Osteocyte (in vitro differentiated cells): Measurements from ENCODE around the gene IL16. TPM values are rescaled to one million over a fixed set of nuclear protein-coding genes. Genes with fewer than 3 reads are reported as not detected.
A peak's percentile ranks its signal among the peaks of the same experiment; 100 is the strongest.

Experiments used
- DNase-seq: peaks from one replicate; pipeline ENCODE4 v3.0.0; 2021; ENCODE audit warnings: mixed read lengths; ENCODE audit not compliant: unreplicated experiment; ENCODE audit errors: extremely low spot score
- H3K27ac Mint-ChIP-seq: one replicate; pipeline ENCODE4 v1.8.0; 2021; ENCODE audit warnings: mild to moderate bottlenecking, mixed read lengths; ENCODE audit not compliant: unreplicated experiment
- H3K27me3 Mint-ChIP-seq: one replicate; pipeline ENCODE4 v1.8.0; 2021; ENCODE audit warnings: mixed read lengths; ENCODE audit not compliant: unreplicated experiment
- H3K36me3 Mint-ChIP-seq: one replicate; pipeline ENCODE4 v1.8.0; 2021; ENCODE audit warnings: mixed read lengths; ENCODE audit not compliant: unreplicated experiment
- H3K4me1 Mint-ChIP-seq: one replicate; pipeline ENCODE4 v1.8.0; 2021; ENCODE audit warnings: mixed read lengths; ENCODE audit not compliant: unreplicated experiment
- H3K4me3 Mint-ChIP-seq: one replicate; pipeline ENCODE4 v1.8.0; 2021; ENCODE audit warnings: mild to moderate bottlenecking, moderate library complexity, mixed read lengths; ENCODE audit not compliant: unreplicated experiment
- H3K9me3 Mint-ChIP-seq: one replicate; pipeline ENCODE4 v1.8.0; 2021; ENCODE audit warnings: mixed read lengths; ENCODE audit not compliant: unreplicated experiment
- total RNA-seq: library from RNA; stranded (reverse); gene quantifications from 2 replicates; pipeline ENCODE4 v1.2.1, GENCODE V29; 2021
- TF ChIP-seq, protein P1 (sequence below): fragments of 200-600 bp; sonication (generic); IDR thresholded peaks from 2 replicates; pipeline ENCODE4 v1.5.0; 2021; ENCODE audit warnings: antibody characterized with exemption, mild to moderate bottlenecking, moderate library complexity

The IL16 gene
- total RNA-seq, 1 donor from 2014 or later: not detected

DNA sequence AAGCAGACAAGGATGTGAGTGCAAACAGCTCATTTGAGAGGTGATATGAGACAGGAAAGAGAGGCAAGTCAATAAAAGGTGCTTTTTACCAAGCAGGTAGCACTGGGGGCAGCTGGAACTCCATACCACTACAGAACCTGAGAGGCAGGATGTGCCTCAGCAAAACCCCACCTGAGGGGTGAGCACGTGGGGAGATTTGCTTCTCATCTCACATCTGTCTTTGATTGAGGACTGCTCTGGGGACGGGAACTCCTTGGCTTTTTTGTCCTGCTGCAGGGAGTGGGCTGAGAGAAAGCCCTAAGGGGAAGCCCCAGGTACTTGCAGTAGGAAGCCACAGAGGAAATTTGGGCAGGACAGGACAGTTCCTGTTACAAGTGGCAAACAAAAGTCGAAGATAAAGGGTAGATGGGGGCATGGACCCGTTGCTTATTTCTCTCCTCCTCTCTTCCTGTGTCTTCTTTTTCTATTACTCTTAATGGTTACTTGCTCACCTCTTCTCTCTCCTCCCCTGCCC lies 35.5 kb upstream of the IL16 start:
- H3K27ac Mint-ChIP-seq: peak overlapping the region; percentile 65
- H3K9me3 Mint-ChIP-seq: no peaks in the 10 kb centered on the region
- no peaks in the 10 kb centered on the region for H3K36me3 Mint-ChIP-seq
- no peak overlapping the region for H3K4me3 Mint-ChIP-seq
- DNase-seq: no peak
- H3K27me3 Mint-ChIP-seq: peaks cover 4% of the 10 kb centered on the region
- TF ChIP-seq, protein P1, sequence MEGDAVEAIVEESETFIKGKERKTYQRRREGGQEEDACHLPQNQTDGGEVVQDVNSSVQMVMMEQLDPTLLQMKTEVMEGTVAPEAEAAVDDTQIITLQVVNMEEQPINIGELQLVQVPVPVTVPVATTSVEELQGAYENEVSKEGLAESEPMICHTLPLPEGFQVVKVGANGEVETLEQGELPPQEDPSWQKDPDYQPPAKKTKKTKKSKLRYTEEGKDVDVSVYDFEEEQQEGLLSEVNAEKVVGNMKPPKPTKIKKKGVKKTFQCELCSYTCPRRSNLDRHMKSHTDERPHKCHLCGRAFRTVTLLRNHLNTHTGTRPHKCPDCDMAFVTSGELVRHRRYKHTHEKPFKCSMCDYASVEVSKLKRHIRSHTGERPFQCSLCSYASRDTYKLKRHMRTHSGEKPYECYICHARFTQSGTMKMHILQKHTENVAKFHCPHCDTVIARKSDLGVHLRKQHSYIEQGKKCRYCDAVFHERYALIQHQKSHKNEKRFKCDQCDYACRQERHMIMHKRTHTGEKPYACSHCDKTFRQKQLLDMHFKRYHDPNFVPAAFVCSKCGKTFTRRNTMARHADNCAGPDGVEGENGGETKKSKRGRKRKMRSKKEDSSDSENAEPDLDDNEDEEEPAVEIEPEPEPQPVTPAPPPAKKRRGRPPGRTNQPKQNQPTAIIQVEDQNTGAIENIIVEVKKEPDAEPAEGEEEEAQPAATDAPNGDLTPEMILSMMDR: no peak
- H3K4me1 Mint-ChIP-seq: peaks cover 15% of the 10 kb centered on the region

DNA sequence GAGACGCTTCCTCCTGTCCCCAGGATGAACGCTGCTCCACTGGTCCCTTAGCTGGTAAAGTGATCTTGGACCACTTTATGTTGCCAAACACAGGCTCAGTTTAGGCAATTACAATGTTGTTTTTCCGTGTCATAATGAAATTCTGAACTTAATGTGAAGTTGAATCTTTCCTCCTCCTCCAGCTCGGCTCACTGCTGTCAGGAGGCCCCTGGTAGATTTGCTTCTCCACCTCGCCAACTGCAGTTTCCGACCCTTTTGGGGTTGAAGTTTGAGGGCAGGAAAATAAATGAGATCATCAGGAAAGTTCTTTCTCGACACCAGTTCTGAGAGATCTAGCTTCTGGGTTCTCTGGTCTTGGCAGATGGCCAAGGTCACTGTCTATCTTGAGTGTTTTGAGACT lies 34.8 kb upstream of the IL16 start:
- TF ChIP-seq, protein P1: no peak
- DNase-seq: no peak
- no peaks in the 10 kb centered on the region for H3K9me3 Mint-ChIP-seq
- no peak overlapping the region for H3K4me3 Mint-ChIP-seq
- H3K4me1 Mint-ChIP-seq: peaks cover 15% of the 10 kb centered on the region
- no peaks in the 10 kb centered on the region for H3K36me3 Mint-ChIP-seq
- no peak overlapping the region for H3K27ac Mint-ChIP-seq
- H3K27me3 Mint-ChIP-seq: peaks cover 5% of the 10 kb centered on the region

DNA sequence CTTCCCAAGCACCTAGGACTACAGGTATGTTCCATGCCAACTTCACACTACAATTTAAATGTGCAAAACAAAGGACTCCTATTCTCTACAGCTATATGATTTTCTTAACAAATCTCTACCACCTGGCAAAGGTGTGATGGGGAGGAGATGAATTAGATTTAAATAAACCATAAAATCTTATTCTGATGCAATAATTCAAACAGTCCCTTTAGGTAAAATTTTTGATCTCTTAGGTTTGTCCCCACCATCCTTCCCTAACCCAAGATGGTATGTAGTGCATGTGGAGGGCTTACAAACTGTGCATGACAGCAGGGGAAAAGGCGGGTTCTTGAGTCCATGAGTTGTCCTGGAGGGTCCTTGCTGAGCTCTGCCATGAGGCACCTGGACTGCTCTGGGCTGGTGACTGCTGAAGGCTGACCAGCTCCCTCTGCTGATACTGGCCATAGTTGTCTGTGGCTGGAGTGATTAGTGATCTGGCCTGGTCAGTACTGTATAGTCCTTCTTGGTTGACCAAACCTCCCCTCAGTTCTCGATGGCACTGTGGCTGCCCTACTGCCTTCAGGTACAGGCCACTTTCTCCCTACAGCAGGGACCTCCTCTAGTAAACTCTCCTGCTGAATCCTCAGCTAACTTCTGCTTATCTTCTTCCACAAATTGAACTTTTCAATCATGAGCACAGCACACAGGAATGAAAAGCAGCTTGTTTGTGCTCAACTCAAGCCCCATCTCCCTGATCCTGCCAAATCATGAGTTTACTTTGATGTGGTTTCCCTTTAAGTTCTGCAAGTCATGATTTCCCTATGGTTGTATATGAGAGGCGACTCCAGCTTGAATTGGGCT lies 32.5 kb upstream of the IL16 start:
- Mint-ChIP-seq H3K4me1 (peaks cover 15% of the 10 kb centered on the region), H3K9me3 (no peaks in the 10 kb centered on the region), H3K36me3 (no peaks in the 10 kb centered on the region), H3K27me3 (peaks cover 7% of the 10 kb centered on the region), H3K4me3 (no peak overlapping the region), H3K27ac (no peak overlapping the region)
- no peak for DNase-seq
- TF ChIP-seq, protein P1: no peak

DNA sequence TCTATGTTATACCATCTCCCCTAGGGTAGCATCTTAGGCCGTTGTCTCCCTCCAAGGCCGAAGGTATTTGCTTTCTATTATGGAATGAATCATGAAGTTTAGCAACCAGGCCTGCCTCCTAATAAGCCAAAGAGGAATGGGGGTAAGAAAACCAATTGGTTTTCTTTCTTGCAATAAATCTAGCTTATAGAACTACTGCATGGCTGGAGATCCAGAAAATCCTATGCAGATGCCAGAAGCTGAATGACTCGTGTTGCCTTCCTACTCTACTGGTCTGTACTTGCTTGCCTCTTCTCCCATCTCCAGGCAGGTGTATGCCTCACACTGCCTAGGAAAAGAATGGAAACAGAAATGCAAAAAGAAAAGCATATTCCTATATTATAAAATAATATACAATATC lies 31.1 kb upstream of the IL16 start:
- DNase-seq: no peak
- H3K27ac Mint-ChIP-seq: no peak overlapping the region
- no peaks in the 10 kb centered on the region for H3K36me3 Mint-ChIP-seq
- peaks cover 11% of the 10 kb centered on the region for H3K4me1 Mint-ChIP-seq
- no peaks in the 10 kb centered on the region for H3K9me3 Mint-ChIP-seq
- TF ChIP-seq, protein P1: no peak
- no peak overlapping the region for H3K4me3 Mint-ChIP-seq
- peaks cover 10% of the 10 kb centered on the region for H3K27me3 Mint-ChIP-seq

DNA sequence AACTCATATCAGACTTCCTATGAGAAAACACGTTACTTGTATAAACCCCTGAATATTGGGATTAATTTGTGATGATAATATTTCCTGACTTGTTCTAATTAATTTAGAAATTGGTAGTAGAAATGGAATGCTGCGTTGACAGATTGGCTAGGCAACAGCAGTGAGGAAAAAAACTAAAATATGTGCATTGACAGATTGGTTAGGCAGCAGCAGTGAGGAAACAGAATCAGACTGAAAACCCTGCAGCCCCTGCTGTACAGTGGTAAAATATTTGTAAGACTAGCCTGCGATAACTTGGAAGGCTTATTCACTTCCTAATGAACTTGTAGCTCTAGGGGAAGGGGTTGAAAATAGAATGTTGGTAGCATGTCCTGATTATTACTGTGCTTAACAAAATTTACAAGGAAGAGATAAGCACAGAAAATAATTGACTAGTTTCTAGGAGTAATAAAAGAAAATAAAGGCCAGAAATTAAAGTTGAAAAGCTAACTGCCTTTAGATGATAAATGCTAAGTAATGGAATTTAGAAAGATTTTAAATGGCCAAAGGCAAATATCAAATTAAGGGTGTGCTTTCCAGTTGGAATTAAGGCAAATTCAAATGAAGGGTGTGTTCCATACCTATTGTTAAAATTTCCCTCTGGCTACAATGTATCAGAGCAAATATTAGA lies 29.9 kb upstream of the IL16 start:
- Mint-ChIP-seq H3K4me1 (peaks cover 1% of the 10 kb centered on the region), H3K27ac (no peak overlapping the region), H3K9me3 (no peaks in the 10 kb centered on the region), H3K36me3 (no peaks in the 10 kb centered on the region), H3K4me3 (no peak overlapping the region), H3K27me3 (peaks cover 18% of the 10 kb centered on the region)
- TF ChIP-seq, protein P1: no peak
- DNase-seq: no peak
